Lower leg skin (tissue), 3 donors: ENCODE measurements around the gene P4HA3.

Source experiments
- CTCF ChIP-seq, 3 donors: fragments of 450-650 bp; IDR thresholded peaks; one replicate each; pipeline ENCODE4 v1.5.1; 2016; ENCODE audit warnings: antibody characterized with exemption in 3 of 3, mild to moderate bottlenecking in 3 of 3, moderate library complexity in 2 of 3
- POLR2A ChIP-seq, 2 donors: fragments of 450-650 bp; IDR thresholded peaks; one replicate each; pipeline ENCODE4 v1.6.1; 2016 to 2017; ENCODE audit warnings: antibody characterized with exemption in 2 of 2, mild to moderate bottlenecking in 1 of 2, moderate library complexity in 1 of 2

- TF ChIP-seq POLR2A (IDR thresholded peaks at IDR 0.05) (no peak), CTCF (IDR thresholded peaks at IDR 0.05) (no peak)
These were observed 44.2 kb upstream of the P4HA3 start for GRCh38 chr11:74355626-74356025.
